Thyroid gland (tissue), 4 donors: Measurements from ENCODE around the gene DLGAP1. TPM values are rescaled to one million over a fixed set of nuclear protein-coding genes. Genes with fewer than 3 reads are reported as not detected.

Experiments used
- DNase-seq, 2 donors: peaks; one replicate each; pipeline ENCODE4 v3.0.0-alpha.2; 2019
- H3K27ac ChIP-seq, 3 donors: fragments of 200-600 bp; sonication (generic); 1 replicate in 2 of 3; 2 replicates in 1 of 3; pipeline ENCODE4 v1.5.1; 2016 to 2019; ENCODE audit warnings: mild to moderate bottlenecking in 1 of 3, moderate library complexity in 1 of 3
- H3K27me3 ChIP-seq: fragments of 200-600 bp; sonication (generic); one replicate; pipeline ENCODE4 v1.5.1; 2019
- H3K36me3 ChIP-seq, 2 donors: fragments of 200-600 bp; sonication (generic); one replicate each; pipeline ENCODE4 v1.5.1; 2016 to 2019
- H3K4me1 ChIP-seq, 2 donors: fragments of 200-600 bp; sonication (generic); one replicate each; pipeline ENCODE4 v1.5.1; 2017 to 2019
- H3K4me3 ChIP-seq, 3 donors: fragments of 200-600 bp; sonication (generic); replicated peaks in 1 of 3; 1 replicate in 2 of 3; 2 replicates in 1 of 3; pipeline ENCODE4 v1.5.1; 2016; ENCODE audit warnings: mild to moderate bottlenecking in 1 of 3
- H3K9me3 ChIP-seq: fragments of 200-600 bp; sonication (generic); one replicate; pipeline ENCODE4 v1.5.1; 2017
- POLR2A ChIP-seq, 2 donors: fragments of 450-650 bp; IDR thresholded peaks; one replicate each; pipeline ENCODE4 v1.6.1; 2017; ENCODE audit warnings: antibody characterized with exemption in 2 of 2, mild to moderate bottlenecking in 2 of 2, moderate library complexity in 1 of 2
- WGBS, 2 donors: methylation state at CpG; one replicate each; pipeline ENCODE4 v1.1.5; 2017; 5-methylcytosine and 5-hydroxymethylcytosine counted together
- intact Hi-C: fragments of 100-400 bp; cut with DNase I; formaldehyde crosslinking; loops from one replicate; pipeline ENCODE4 v1.15.1; 2023
- total RNA-seq, 4 donors: library from RNA; depleted of rRNA; stranded (reverse); fragments of >200 nt; gene quantifications; one replicate each; pipeline ENCODE4 v1.2.3, GENCODE V29; 2016
- TF ChIP-seq, protein P1 (sequence below), 6 experiments: fragments of 200-600 bp in 3 of 6; fragments of 450-650 bp in 3 of 6; sonication (generic) in 3 of 6; IDR thresholded peaks; one replicate each; pipeline ENCODE4 v1.5.1; 2016 to 2019; ENCODE audit warnings: antibody characterized with exemption in 6 of 6, mild to moderate bottlenecking in 2 of 6, inconsistent platforms in 1 of 6, moderate library complexity in 1 of 6

The DLGAP1 gene
- total RNA-seq, 4 donors from 2014 or later, result 0.25 to 2.7 (median 0.77) TPM

DNA sequence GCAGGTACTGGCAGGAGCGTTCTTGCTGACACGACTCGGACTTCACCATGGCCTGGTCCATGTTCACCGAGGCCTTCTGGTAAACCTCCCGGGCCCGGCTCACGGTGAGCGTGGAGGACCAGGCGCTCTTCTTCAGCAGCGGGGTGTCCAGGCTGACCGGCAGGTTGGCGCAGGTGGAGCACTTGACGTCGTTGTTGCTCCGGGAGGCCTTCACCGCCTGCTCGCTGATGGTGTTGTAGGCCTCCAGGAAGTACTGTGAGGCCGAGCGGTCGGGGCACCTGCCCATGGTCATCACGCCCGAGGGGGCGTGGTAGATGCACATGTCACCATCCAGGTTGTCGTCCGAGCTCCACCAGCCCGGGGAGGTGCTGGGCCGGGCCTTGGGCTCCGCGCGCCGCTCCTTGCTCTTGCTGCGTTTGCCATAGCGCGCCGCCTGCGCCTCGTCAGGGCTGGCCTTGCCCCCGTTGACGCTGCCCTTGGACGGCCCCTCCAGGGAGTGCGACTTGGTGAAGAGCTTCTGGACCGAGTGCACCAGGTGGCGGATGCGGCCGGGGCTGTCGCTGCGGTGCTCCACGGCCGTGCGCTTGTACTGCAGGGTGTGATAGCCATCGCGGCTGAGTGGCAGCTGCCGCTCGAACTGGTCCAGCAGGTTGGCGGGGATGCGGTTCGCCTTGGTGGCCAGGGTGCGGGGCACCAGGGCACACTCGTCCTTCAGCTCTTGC lies 575.8 kb downstream of the DLGAP1 start:
- DNase-seq, result no peak
- intact Hi-C loops, result loop anchor here (10.0 kb wide), 1 partner anchor 174 kb away; no protein-coding TSS in a partner anchor
- no peak overlapping the region for H3K27ac ChIP-seq
- no peaks in the 10 kb centered on the region for H3K36me3 ChIP-seq
- WGBS, 2 donors, result 96 to 97% methylated on average over 45 to 52 of the region's 59 CpGs
- TF ChIP-seq, protein P1, sequence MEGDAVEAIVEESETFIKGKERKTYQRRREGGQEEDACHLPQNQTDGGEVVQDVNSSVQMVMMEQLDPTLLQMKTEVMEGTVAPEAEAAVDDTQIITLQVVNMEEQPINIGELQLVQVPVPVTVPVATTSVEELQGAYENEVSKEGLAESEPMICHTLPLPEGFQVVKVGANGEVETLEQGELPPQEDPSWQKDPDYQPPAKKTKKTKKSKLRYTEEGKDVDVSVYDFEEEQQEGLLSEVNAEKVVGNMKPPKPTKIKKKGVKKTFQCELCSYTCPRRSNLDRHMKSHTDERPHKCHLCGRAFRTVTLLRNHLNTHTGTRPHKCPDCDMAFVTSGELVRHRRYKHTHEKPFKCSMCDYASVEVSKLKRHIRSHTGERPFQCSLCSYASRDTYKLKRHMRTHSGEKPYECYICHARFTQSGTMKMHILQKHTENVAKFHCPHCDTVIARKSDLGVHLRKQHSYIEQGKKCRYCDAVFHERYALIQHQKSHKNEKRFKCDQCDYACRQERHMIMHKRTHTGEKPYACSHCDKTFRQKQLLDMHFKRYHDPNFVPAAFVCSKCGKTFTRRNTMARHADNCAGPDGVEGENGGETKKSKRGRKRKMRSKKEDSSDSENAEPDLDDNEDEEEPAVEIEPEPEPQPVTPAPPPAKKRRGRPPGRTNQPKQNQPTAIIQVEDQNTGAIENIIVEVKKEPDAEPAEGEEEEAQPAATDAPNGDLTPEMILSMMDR (IDR thresholded peaks at IDR 0.05), result no peak
- TF ChIP-seq POLR2A (IDR thresholded peaks at IDR 0.05), result no peak
- H3K27me3 ChIP-seq, result no peaks in the 10 kb centered on the region
- no peaks in the 10 kb centered on the region for H3K9me3 ChIP-seq
- no peaks in the 10 kb centered on the region for H3K4me1 ChIP-seq
- H3K4me3 ChIP-seq, result no peak overlapping the region

DNA sequence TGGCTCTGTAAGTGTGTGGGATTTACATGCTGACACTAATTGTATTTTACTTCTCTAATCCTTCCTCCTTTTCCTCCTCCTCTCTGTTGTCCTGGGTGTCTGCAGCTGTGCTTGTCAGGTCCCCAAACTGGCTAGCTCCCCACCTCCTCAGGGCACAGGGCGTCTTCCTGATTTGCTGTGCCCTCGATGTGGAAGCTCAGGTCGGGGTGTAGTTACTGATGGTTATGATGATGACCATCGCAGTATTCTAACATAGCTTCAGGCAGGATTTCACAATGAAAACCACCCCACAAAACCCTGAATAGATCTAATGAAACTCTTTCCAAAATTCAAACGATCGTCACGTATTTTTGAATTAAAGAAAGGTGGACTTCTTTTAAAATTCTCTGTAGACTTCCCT lies 576.7 kb downstream of the DLGAP1 start:
- intact Hi-C loops, result loop anchor here (10.0 kb wide), 1 partner anchor 174 kb away; no protein-coding TSS in a partner anchor
- 84 to 90% methylated on average over 7 of the region's 7 CpGs for WGBS, 2 donors
- Histone ChIP-seq H3K27ac (no peak overlapping the region), H3K4me3 (no peak overlapping the region), H3K9me3 (no peaks in the 10 kb centered on the region), H3K4me1 (peaks cover 0 to 4% of the 10 kb centered on the region in 2 donors), H3K27me3 (no peaks in the 10 kb centered on the region), H3K36me3 (no peaks in the 10 kb centered on the region)
- TF ChIP-seq POLR2A (IDR thresholded peaks at IDR 0.05), result no peak
- TF ChIP-seq, protein P1 (IDR thresholded peaks at IDR 0.05), result no peak
- DNase-seq, result no peak

- WGBS, 2 donors, result 81 to 94% methylated on average over 2 of the region's 2 CpGs
- no peaks in the 10 kb centered on the region for H3K9me3 ChIP-seq
- no peaks in the 10 kb centered on the region for H3K36me3 ChIP-seq
- TF ChIP-seq POLR2A (IDR thresholded peaks at IDR 0.05), result no peak
- TF ChIP-seq, protein P1 (IDR thresholded peaks at IDR 0.05), result no peak
- no peak overlapping the region for H3K4me3 ChIP-seq
- H3K27me3 ChIP-seq, result no peaks in the 10 kb centered on the region
- no peak for DNase-seq
- intact Hi-C loops, result loop anchor here (10.0 kb wide), 1 partner anchor 173 kb away; no protein-coding TSS in a partner anchor
- H3K4me1 ChIP-seq, result peaks cover 0 to 7% of the 10 kb centered on the region in 2 donors
- no peak overlapping the region for H3K27ac ChIP-seq
These were observed 577.4 kb downstream of the DLGAP1 start for GRCh38 chr18:3877678-3878077.

DNA sequence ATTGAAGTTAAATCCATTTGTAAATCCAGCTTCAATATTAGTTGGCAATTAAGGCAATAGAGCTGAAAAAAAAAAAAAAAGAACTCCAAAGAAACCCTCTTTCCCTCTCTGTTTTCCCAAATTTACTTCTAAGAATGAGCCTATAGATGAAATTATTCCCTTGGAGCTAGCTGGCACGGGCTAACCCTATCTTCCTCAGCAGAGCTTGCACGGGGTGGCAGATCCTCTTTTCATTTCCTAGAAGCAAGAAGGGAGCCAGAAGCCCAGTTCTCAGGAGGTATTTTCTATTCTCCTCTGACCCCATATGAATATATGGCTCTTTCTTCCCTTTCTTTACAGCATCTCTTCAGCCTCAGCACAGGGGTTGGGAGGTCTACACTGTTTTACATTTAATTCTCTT lies 579.1 kb downstream of the DLGAP1 start:
- H3K4me3 ChIP-seq, result no peak overlapping the region
- H3K9me3 ChIP-seq, result no peaks in the 10 kb centered on the region
- 70 to 72% methylated on average over 2 of the region's 2 CpGs for WGBS, 2 donors
- no peaks in the 10 kb centered on the region for H3K36me3 ChIP-seq
- TF ChIP-seq POLR2A (IDR thresholded peaks at IDR 0.05), result no peak
- TF ChIP-seq, protein P1 (IDR thresholded peaks at IDR 0.05), result no peak
- intact Hi-C loops, result loop anchor here (10.0 kb wide), 1 partner anchor 171 kb away; no protein-coding TSS in a partner anchor
- peaks cover 0 to 7% of the 10 kb centered on the region in 2 donors for H3K4me1 ChIP-seq
- H3K27ac ChIP-seq, result no peak overlapping the region
- DNase-seq, result no peak
- H3K27me3 ChIP-seq, result no peaks in the 10 kb centered on the region

DNA sequence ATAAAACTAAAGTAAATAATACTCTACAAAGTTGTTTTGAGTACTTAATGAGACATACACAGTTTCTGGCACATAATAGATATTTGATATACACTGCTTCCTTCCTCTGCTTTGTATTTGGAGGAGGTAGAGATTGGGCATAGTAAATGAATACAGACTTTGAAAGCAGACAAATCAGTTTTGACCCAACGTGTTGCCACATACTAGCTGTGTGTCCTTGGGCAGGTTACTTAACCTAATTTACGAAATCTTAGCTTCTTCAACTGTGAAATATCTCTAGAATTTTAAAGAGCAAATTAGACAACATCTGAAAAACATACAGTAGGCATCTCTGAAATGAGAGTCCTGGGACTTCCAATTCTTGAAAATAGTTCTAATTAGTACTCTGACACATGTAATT lies 579.7 kb downstream of the DLGAP1 start:
- H3K27me3 ChIP-seq, result no peaks in the 10 kb centered on the region
- H3K4me3 ChIP-seq, result no peak overlapping the region
- DNase-seq, result no peak
- peaks cover 0 to 7% of the 10 kb centered on the region in 2 donors for H3K4me1 ChIP-seq
- no peaks in the 10 kb centered on the region for H3K9me3 ChIP-seq
- intact Hi-C loops, result loop anchor here (10.0 kb wide), 1 partner anchor 171 kb away; no protein-coding TSS in a partner anchor
- H3K27ac ChIP-seq, result no peak overlapping the region
- no peaks in the 10 kb centered on the region for H3K36me3 ChIP-seq
- WGBS, 2 donors, result 82 to 86% methylated on average over 2 of the region's 2 CpGs
- TF ChIP-seq POLR2A (IDR thresholded peaks at IDR 0.05), result no peak
- TF ChIP-seq, protein P1 (IDR thresholded peaks at IDR 0.05), result no peak
